Activated CD8-positive, alpha-beta T cell treated with anti-CD3 and anti-CD28 coated beads, Interleukin-2, amount 10 ng/mL, durations not matched to agents 7 days and 5 days (primary cell): Measurements from ENCODE around the gene PDPK1. TPM values are rescaled to one million over a fixed set of nuclear protein-coding genes. Genes with fewer than 3 reads are reported as not detected.
"Not testable (repeated sequence)": the region's sequence is repeated elsewhere in the genome, so short reads cannot be mapped to it uniquely, and the experiment has no call there.

ENCODE experiments used
- ATAC-seq: fragments of 150-1000 bp; cut with Tn5 transposase; one replicate; pipeline ENCODE4 v1.10.0; 2021; ENCODE audit warnings: moderate library complexity
- CTCF ChIA-PET: fragments of 350-600 bp; sonication (Branson Sonifier 250); formaldehyde crosslinking; loops from one replicate; lab custom pipeline; 2021; ENCODE audit warnings: antibody characterized with exemption; lab: Charles Lee
- POLR2A ChIA-PET: fragments of 350-600 bp; sonication (Branson Sonifier 250); formaldehyde crosslinking; loops from one replicate; lab custom pipeline; 2021; ENCODE audit warnings: antibody characterized with exemption; lab: Charles Lee
- DNase-seq: peaks from one replicate; pipeline ENCODE4 v3.0.0-alpha.2; 2020
- H3K27ac Mint-ChIP-seq: one replicate; pipeline ENCODE4 v1.8.0; 2021; ENCODE audit warnings: mild to moderate bottlenecking, mixed read lengths
- H3K27me3 Mint-ChIP-seq: one replicate; pipeline ENCODE4 v1.8.0; 2021; ENCODE audit warnings: low read depth, mixed read lengths
- H3K36me3 Mint-ChIP-seq: one replicate; pipeline ENCODE4 v1.8.0; 2021; ENCODE audit warnings: low read depth, mixed read lengths
- H3K4me1 Mint-ChIP-seq: one replicate; pipeline ENCODE4 v1.8.0; 2021; ENCODE audit warnings: low read depth, mixed read lengths
- H3K4me3 Mint-ChIP-seq: one replicate; pipeline ENCODE4 v1.8.0; 2021; ENCODE audit warnings: mild to moderate bottlenecking, mixed read lengths
- H3K9me3 Mint-ChIP-seq: one replicate; pipeline ENCODE4 v1.8.0; 2022; ENCODE audit warnings: mixed read lengths; ENCODE audit not compliant: insufficient read depth
- total RNA-seq, 2 experiments: library from RNA; stranded (reverse); gene quantifications; one replicate each; pipeline ENCODE4 v1.2.3, GENCODE V29; 2021

PDPK1 gene
- total RNA-seq, 2 experiments from 2014 or later = 41.2 to 49.6 TPM

- H3K9me3 Mint-ChIP-seq, CTCF ChIA-PET, H3K36me3 Mint-ChIP-seq, ATAC-seq, H3K27me3 Mint-ChIP-seq, DNase-seq: not testable (repeated sequence)
- POLR2A ChIA-PET = interaction anchor here (4.2 kb wide), 1 partner anchor 14 kb away, joined by 24 read pairs; the partner anchor contains the start of gene AMDHD2
- peak overlapping the region; percentile 45 for H3K4me3 Mint-ChIP-seq
- peak overlapping the region; percentile 70 for H3K27ac Mint-ChIP-seq
- H3K4me1 Mint-ChIP-seq = peaks cover 43% of the 10 kb centered on the region
These were observed 3.5 kb upstream of the PDPK1 start for GRCh38 chr16:2534335-2534734.

GRCh38 chr16:2535625-2536013 lies 2.2 kb upstream of the PDPK1 start:
- peaks cover 54% of the 10 kb centered on the region for H3K4me1 Mint-ChIP-seq
- no peak overlapping the region for H3K27ac Mint-ChIP-seq
- H3K27me3 Mint-ChIP-seq = no peaks in the 10 kb centered on the region
- ChIA-PET POLR2A (interaction anchor here (4.2 kb wide), 1 partner anchor 15 kb away, joined by 24 read pairs; the partner anchor contains the start of gene AMDHD2), CTCF (no interaction called here)
- peak overlapping the region; percentile 3 for H3K4me3 Mint-ChIP-seq
- DNase-seq (no peak), ATAC-seq (no peak)
- H3K9me3 Mint-ChIP-seq = no peaks in the 10 kb centered on the region
- H3K36me3 Mint-ChIP-seq = peaks cover 8% of the 10 kb centered on the region

- H3K36me3 Mint-ChIP-seq = peaks cover 11% of the 10 kb centered on the region
- CTCF ChIA-PET, ATAC-seq, H3K27me3 Mint-ChIP-seq, POLR2A ChIA-PET, H3K27ac Mint-ChIP-seq, DNase-seq, H3K9me3 Mint-ChIP-seq: not testable (repeated sequence)
- H3K4me3 Mint-ChIP-seq = peak overlapping the region; percentile 88
- H3K4me1 Mint-ChIP-seq = peaks cover 43% of the 10 kb centered on the region
These were observed 1.5 kb downstream of the PDPK1 start for GRCh38 chr16:2539192-2539844.

GRCh38 chr16:2539845-2540458 lies 2.1 kb downstream of the PDPK1 start:
- H3K27me3 Mint-ChIP-seq, DNase-seq, H3K27ac Mint-ChIP-seq, CTCF ChIA-PET, H3K9me3 Mint-ChIP-seq, ATAC-seq, POLR2A ChIA-PET: not testable (repeated sequence)
- Mint-ChIP-seq H3K36me3 (peaks cover 11% of the 10 kb centered on the region), H3K4me1 (peaks cover 41% of the 10 kb centered on the region), H3K4me3 (peak overlapping the region; percentile 88)

GRCh38 chr16:2540912-2541311 lies 3.1 kb downstream of the PDPK1 start:
- Mint-ChIP-seq H3K36me3 (peaks cover 11% of the 10 kb centered on the region), H3K27ac (peak overlapping the region; percentile 68), H3K4me1 (peaks cover 41% of the 10 kb centered on the region)
- CTCF ChIA-PET, POLR2A ChIA-PET, H3K9me3 Mint-ChIP-seq, H3K4me3 Mint-ChIP-seq, H3K27me3 Mint-ChIP-seq, ATAC-seq, DNase-seq: not testable (repeated sequence)

- H3K4me3 Mint-ChIP-seq, ATAC-seq, H3K27me3 Mint-ChIP-seq, H3K9me3 Mint-ChIP-seq, POLR2A ChIA-PET, CTCF ChIA-PET, DNase-seq: not testable (repeated sequence)
- peaks cover 39% of the 10 kb centered on the region for H3K4me1 Mint-ChIP-seq
- H3K27ac Mint-ChIP-seq = peak overlapping the region; percentile 68
- H3K36me3 Mint-ChIP-seq = peaks cover 11% of the 10 kb centered on the region
These were observed 3.6 kb downstream of the PDPK1 start for GRCh38 chr16:2541409-2541808.

GRCh38 chr16:2543771-2544170 lies 6.0 kb downstream of the PDPK1 start:
- CTCF ChIA-PET, H3K9me3 Mint-ChIP-seq, ATAC-seq, H3K4me3 Mint-ChIP-seq, H3K36me3 Mint-ChIP-seq, H3K27ac Mint-ChIP-seq, POLR2A ChIA-PET, DNase-seq, H3K27me3 Mint-ChIP-seq: not testable (repeated sequence)
- H3K4me1 Mint-ChIP-seq = peaks cover 29% of the 10 kb centered on the region

- H3K4me1 Mint-ChIP-seq, H3K27ac Mint-ChIP-seq, DNase-seq, H3K27me3 Mint-ChIP-seq, H3K36me3 Mint-ChIP-seq, H3K9me3 Mint-ChIP-seq, H3K4me3 Mint-ChIP-seq, ATAC-seq, CTCF ChIA-PET, POLR2A ChIA-PET: not testable (repeated sequence)
These were observed 12.6 kb downstream of the PDPK1 start for GRCh38 chr16:2550283-2550878.

- H3K27ac Mint-ChIP-seq, ATAC-seq, H3K4me3 Mint-ChIP-seq, POLR2A ChIA-PET, DNase-seq, H3K36me3 Mint-ChIP-seq, H3K27me3 Mint-ChIP-seq, CTCF ChIA-PET, H3K4me1 Mint-ChIP-seq, H3K9me3 Mint-ChIP-seq: not testable (repeated sequence)
These were observed 13.6 kb downstream of the PDPK1 start for GRCh38 chr16:2551420-2551889.

- H3K27me3 Mint-ChIP-seq, DNase-seq, H3K9me3 Mint-ChIP-seq, POLR2A ChIA-PET, H3K4me3 Mint-ChIP-seq, ATAC-seq, H3K27ac Mint-ChIP-seq, H3K36me3 Mint-ChIP-seq, H3K4me1 Mint-ChIP-seq, CTCF ChIA-PET: not testable (repeated sequence)
These were observed 17.0 kb downstream of the PDPK1 start for GRCh38 chr16:2554709-2555425.

- CTCF ChIA-PET, H3K27ac Mint-ChIP-seq, H3K36me3 Mint-ChIP-seq, DNase-seq, H3K4me3 Mint-ChIP-seq, H3K27me3 Mint-ChIP-seq, H3K4me1 Mint-ChIP-seq, ATAC-seq, POLR2A ChIA-PET, H3K9me3 Mint-ChIP-seq: not testable (repeated sequence)
These were observed 19.3 kb downstream of the PDPK1 start for GRCh38 chr16:2557150-2557549.
